Measurements from ENCODE around the gene DENND4A.

DNA sequence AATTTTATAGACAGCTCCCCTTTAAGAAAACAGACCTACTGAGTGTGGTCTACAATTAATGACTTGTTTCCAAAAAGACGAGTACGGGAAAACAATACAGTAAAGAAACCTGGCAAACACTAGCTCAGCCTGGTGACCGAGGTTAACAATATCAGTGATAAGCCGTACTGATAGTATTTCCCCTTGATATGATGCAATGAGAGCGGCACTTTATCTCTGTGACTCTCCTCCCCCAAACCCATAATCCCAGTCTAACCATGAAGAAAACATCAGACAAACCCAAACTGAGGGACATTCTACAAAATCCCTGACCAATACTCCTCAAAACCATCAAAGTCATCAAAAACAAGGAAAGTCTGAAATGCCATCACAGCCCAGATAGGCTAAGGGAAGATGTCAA is 8.2 kb downstream of the DENND4A start:
- TF ChIP-seq, protein P1, sequence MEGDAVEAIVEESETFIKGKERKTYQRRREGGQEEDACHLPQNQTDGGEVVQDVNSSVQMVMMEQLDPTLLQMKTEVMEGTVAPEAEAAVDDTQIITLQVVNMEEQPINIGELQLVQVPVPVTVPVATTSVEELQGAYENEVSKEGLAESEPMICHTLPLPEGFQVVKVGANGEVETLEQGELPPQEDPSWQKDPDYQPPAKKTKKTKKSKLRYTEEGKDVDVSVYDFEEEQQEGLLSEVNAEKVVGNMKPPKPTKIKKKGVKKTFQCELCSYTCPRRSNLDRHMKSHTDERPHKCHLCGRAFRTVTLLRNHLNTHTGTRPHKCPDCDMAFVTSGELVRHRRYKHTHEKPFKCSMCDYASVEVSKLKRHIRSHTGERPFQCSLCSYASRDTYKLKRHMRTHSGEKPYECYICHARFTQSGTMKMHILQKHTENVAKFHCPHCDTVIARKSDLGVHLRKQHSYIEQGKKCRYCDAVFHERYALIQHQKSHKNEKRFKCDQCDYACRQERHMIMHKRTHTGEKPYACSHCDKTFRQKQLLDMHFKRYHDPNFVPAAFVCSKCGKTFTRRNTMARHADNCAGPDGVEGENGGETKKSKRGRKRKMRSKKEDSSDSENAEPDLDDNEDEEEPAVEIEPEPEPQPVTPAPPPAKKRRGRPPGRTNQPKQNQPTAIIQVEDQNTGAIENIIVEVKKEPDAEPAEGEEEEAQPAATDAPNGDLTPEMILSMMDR (IDR thresholded peaks at IDR 0.05): no peak
- TF ChIP-seq POLR2A (IDR thresholded peaks at IDR 0.05): no peak
